ENCODE measurements around the gene STPG2.
"Not testable (repeated sequence)": the region's sequence is repeated elsewhere in the genome, so short reads cannot be mapped to it uniquely, and the experiment has no call there.

Gene STPG2

GRCh38 chr4:97942951-97943350 lies 200.3 kb downstream of the STPG2 start:
- DNase-seq (ENCODE audit: low spot score) = no peak

DNA sequence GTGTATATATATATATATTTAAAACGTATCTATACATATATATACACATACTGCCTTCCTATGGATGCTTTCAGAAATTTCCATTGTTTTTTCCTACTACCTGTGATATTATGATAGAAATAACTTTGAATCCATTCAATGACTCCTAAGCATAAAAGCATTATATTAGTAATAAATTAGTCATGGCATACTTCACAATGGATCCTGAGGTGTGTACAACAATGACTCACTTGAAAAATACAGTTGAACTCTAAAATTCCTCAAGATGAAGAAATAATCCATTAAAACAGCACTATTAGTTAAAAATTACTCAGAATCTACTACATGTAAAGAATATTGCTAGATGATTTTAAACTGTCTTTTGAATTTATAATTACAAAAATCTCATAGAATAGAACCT lies 201.1 kb downstream of the STPG2 start:
- DNase-seq (ENCODE audit: low spot score) = no peak

- DNase-seq (ENCODE audit: low spot score) = no peak
Measured at GRCh38 chr4:97938141-97938540, 205.1 kb downstream of the STPG2 start.

DNA sequence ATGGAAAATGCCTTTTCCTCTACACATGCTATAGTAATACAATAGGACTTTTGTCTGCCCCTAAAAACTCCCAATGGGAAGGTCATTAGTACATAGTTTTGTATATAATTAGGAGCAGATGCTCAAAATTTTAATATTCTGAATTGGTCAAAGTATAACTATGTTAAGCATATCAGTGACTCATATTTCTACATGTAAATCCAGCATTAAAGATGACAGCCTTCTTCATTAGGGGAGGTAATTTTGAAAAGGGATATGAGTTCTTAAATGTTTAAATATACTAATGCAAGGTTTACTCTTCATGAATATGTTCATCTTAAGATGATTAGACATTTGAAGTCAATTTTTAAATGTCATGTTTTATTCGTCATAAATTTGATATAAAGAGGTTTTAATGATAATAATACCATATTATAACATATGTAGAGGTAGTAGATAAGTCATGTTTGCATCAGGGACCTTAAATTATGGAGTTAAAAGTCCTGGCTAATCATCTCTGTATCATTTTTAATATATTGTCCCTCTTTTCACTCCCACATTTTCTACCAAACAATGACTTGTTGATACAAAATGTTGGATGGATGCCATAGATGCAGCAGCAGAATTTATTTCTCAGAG lies 218.8 kb downstream of the STPG2 start:
- DNase-seq (ENCODE audit: low spot score) = no peak

DNA sequence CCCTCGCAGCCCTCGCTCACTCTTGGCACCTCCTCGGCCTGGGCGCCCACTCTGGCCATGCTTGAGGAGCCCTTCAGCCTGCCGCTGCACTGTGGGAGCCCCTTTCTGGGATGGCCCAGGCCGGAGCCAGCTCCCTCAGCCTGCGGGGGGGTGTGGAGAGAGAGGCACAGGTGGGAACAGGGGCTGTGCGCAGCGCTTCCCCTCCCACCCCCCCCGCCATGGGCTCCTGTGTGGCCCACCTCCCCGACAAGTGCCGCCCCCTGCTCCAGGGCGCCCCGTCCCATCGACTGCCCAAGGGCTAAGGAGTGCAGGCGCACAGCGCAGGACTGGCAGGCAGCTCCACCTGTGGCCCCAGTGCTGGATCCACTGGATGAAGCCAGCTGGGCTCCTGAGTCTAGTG lies 220.2 kb downstream of the STPG2 start:
- DNase-seq (ENCODE audit: low spot score) = no peak

GRCh38 chr4:97917115-97917514 lies 226.2 kb downstream of the STPG2 start:
- no peak for DNase-seq (ENCODE audit: low spot score)

DNA sequence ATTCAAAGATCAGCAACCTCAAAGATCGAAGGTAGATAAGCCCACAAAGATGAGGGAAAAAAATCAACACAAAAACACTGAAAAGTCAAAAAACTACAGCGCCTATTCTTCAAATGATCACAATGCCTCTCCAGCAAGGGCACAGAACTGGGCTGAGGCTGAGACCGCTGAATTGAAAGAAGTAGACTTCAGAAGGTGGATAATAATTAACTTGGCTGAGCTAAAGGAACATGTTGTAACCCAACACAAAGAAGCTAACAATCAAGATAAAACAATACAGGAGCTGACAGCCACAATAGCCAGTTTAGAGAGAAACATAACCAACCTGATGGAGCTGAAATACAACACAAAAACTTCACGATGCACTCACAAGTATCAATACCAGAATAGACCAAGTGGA lies 231.1 kb downstream of the STPG2 start:
- no peak for DNase-seq (ENCODE audit: low spot score)

GRCh38 chr4:97911236-97911906 lies 231.9 kb downstream of the STPG2 start:
- DNase-seq (ENCODE audit: low spot score) = peak; percentile 9

- DNase-seq (ENCODE audit: low spot score) = peak; percentile 55
Measured at GRCh38 chr4:97910005-97910404, 233.3 kb downstream of the STPG2 start.

- DNase-seq (ENCODE audit: low spot score) = not testable (repeated sequence)
Measured at GRCh38 chr4:97903436-97904189, 239.7 kb downstream of the STPG2 start.

DNA sequence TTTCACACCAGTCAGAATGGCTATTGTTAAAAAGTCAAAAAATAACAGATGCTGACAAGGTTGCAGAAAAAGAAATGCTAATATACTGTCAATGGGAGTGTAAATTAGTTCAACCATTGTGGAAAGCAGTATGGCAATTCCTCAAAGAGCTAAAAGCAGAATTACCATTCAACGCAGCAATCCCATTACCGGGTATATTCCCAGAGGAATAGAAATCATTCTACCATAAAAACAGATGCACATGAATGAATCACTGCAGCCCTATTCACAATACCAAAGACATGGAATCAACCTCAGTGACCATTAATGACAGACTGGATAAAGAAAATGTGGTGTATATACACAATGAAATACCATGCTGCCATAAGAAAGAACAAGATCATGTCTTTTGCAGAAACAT lies 243.0 kb downstream of the STPG2 start:
- no peak for DNase-seq (ENCODE audit: low spot score)

GRCh38 chr4:97892592-97893266 lies 250.5 kb downstream of the STPG2 start:
- DNase-seq (ENCODE audit: low spot score) = no peak

DNA sequence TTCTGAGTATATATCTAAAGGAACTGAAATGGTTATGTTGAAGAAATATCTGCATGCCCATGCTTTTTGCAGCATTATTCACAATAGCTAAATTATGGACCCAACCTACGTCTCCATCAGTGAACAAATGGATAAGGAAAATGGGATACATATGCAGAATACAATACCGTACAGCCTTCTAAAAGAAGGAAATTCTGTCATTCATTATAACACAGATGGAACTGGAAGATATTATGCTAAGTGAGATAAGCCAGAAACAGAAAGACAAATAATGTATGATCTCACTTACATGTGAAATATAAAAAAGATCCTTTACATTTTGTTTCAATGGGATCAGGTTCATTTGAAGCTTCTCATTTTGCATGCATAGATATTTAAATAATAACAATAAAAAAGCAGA lies 263.3 kb downstream of the STPG2 start:
- DNase-seq (ENCODE audit: low spot score) = no peak

DNA sequence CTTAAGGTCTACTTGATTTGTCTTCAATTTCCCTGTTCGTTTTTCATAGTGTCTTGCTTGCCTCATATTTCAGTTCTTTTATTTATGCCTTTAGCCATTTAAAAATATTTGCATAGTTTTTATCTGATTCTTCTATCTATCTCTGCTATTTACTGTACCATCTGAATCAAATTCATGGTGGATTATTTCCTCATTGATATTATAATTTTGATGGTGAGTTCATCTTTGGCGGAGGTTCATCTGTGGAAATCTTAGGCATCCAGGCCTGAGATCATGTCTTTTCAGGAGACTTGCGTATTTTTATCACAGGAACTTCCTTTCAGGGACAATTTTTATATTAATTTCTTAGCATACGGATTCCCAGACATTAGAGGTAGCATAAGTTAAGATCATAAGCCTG lies 275.2 kb downstream of the STPG2 start:
- DNase-seq (ENCODE audit: low spot score) = no peak

- no peak for DNase-seq (ENCODE audit: low spot score)
Measured at GRCh38 chr4:97867557-97868091, 275.7 kb downstream of the STPG2 start.

- DNase-seq (ENCODE audit: low spot score) = no peak
Measured at GRCh38 chr4:97866821-97867556, 276.3 kb downstream of the STPG2 start.

DNA sequence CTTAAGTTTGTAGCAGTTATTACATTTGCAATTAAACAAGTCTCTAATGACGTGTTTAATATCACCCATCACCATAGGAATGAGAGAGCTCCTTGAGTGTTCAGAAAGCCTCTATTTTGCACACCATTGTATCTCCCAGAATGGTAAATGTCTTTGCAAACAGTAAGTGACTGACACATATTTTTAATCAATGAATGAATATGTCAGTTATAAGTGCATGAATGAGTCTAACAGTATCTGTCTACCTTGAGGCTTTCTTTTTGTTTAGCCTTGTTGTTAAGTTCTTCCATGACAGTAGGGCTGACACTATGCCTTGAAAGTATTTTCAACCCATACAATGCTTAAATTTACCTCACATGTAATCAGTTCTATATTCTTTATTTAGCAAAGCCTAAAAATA lies 292.2 kb downstream of the STPG2 start:
- no peak for DNase-seq (ENCODE audit: low spot score)

GRCh38 chr4:97845758-97846157 lies 297.5 kb downstream of the STPG2 start:
- peak; percentile 23 for DNase-seq (ENCODE audit: low spot score)

DNA sequence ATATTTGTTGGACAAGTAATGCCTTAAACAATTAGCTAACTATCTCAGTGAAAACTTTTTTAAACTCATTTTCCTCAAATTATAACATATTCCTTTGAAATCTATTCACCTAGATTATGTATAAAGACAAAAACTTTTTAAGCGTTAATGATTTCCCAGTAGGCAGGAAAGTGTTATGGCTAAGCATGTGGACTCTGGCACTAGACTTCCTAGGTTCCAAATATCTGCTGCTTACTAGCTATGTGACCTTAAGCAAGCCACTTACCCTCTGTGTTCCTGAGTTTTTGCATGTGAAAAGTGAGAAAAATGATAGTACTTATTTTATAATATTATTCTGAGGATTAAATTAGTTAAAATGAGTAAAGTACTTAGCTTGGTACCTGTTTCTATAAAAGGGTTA lies 301.8 kb downstream of the STPG2 start:
- no peak for DNase-seq (ENCODE audit: low spot score)

- no peak for DNase-seq (ENCODE audit: low spot score)
Measured at GRCh38 chr4:97836662-97837061, 306.6 kb downstream of the STPG2 start.

GRCh38 chr4:97828646-97829045 lies 314.6 kb downstream of the STPG2 start:
- DNase-seq (ENCODE audit: low spot score) = no peak

- no peak for DNase-seq (ENCODE audit: low spot score)
Measured at GRCh38 chr4:97819294-97819693, 324.0 kb downstream of the STPG2 start.

All from iPS-NIHi11 (cell line).